Measurements from ENCODE around the gene LSM3. TPM values are rescaled to one million over a fixed set of nuclear protein-coding genes. Genes with fewer than 3 reads are reported as not detected.

LSM3 gene
- total RNA-seq, 2 experiments from 2014 or later = 26.3 to 27.2 TPM

GRCh38 chr3:14148041-14148985, 30.3 kb upstream of the LSM3 start:
- Mint-ChIP-seq H3K27ac (no peak overlapping the region), H3K9me3 (no peaks in the 10 kb centered on the region), H3K36me3 (peaks cover 8% of the 10 kb centered on the region), H3K4me3 (no peak overlapping the region), H3K27me3 (no peaks in the 10 kb centered on the region), H3K4me1 (peaks cover 17% of the 10 kb centered on the region)
- DNase-seq = no peak

- H3K27me3 Mint-ChIP-seq = no peaks in the 10 kb centered on the region
- no peak overlapping the region for H3K4me3 Mint-ChIP-seq
- DNase-seq = no peak
- no peaks in the 10 kb centered on the region for H3K9me3 Mint-ChIP-seq
- H3K4me1 Mint-ChIP-seq = peaks cover 8% of the 10 kb centered on the region
- H3K27ac Mint-ChIP-seq = no peak overlapping the region
- H3K36me3 Mint-ChIP-seq = peaks cover 14% of the 10 kb centered on the region
Measured at GRCh38 chr3:14150078-14150477, 28.5 kb upstream of the LSM3 start.

- DNase-seq = no peak
Measured at GRCh38 chr3:14150491-14151230, 28.0 kb upstream of the LSM3 start.

GRCh38 chr3:14151471-14152083, 27.0 kb upstream of the LSM3 start:
- H3K4me1 Mint-ChIP-seq = peaks cover 4% of the 10 kb centered on the region
- no peaks in the 10 kb centered on the region for H3K27me3 Mint-ChIP-seq
- no peak overlapping the region for H3K4me3 Mint-ChIP-seq
- no peak for DNase-seq
- H3K36me3 Mint-ChIP-seq = peaks cover 16% of the 10 kb centered on the region
- no peak overlapping the region for H3K27ac Mint-ChIP-seq
- H3K9me3 Mint-ChIP-seq = no peaks in the 10 kb centered on the region

More at GRCh38 chr3:14150491-14151230, 28.0 kb upstream of the LSM3 start:
- H3K27me3 Mint-ChIP-seq = no peaks in the 10 kb centered on the region
- H3K9me3 Mint-ChIP-seq = no peaks in the 10 kb centered on the region
- H3K27ac Mint-ChIP-seq = no peak overlapping the region
- H3K36me3 Mint-ChIP-seq = peaks cover 11% of the 10 kb centered on the region
- H3K4me1 Mint-ChIP-seq = peaks cover 6% of the 10 kb centered on the region
- no peak overlapping the region for H3K4me3 Mint-ChIP-seq

GRCh38 chr3:14152233-14152962, 26.2 kb upstream of the LSM3 start:
- no peak for DNase-seq
- no peaks in the 10 kb centered on the region for H3K9me3 Mint-ChIP-seq
- H3K27me3 Mint-ChIP-seq = no peaks in the 10 kb centered on the region
- H3K36me3 Mint-ChIP-seq = peaks cover 22% of the 10 kb centered on the region
- H3K4me3 Mint-ChIP-seq = no peak overlapping the region
- peaks cover 6% of the 10 kb centered on the region for H3K4me1 Mint-ChIP-seq
- H3K27ac Mint-ChIP-seq = peak overlapping the region; percentile 11

GRCh38 chr3:14152963-14153355, 25.7 kb upstream of the LSM3 start:
- H3K9me3 Mint-ChIP-seq = no peaks in the 10 kb centered on the region
- H3K27me3 Mint-ChIP-seq = no peaks in the 10 kb centered on the region
- H3K4me3 Mint-ChIP-seq = no peak overlapping the region
- peaks cover 6% of the 10 kb centered on the region for H3K4me1 Mint-ChIP-seq
- H3K27ac Mint-ChIP-seq = peak overlapping the region; percentile 11
- no peak for DNase-seq
- H3K36me3 Mint-ChIP-seq = peaks cover 23% of the 10 kb centered on the region

GRCh38 chr3:14153663-14154062, 25.0 kb upstream of the LSM3 start:
- no peak overlapping the region for H3K4me3 Mint-ChIP-seq

GRCh38 chr3:14154276-14154675, 24.3 kb upstream of the LSM3 start:
- H3K4me1 Mint-ChIP-seq = peaks cover 6% of the 10 kb centered on the region
- H3K4me3 Mint-ChIP-seq = no peak overlapping the region
- no peak for DNase-seq
- peaks cover 34% of the 10 kb centered on the region for H3K36me3 Mint-ChIP-seq
- H3K27me3 Mint-ChIP-seq = no peaks in the 10 kb centered on the region
- no peaks in the 10 kb centered on the region for H3K9me3 Mint-ChIP-seq
- no peak overlapping the region for H3K27ac Mint-ChIP-seq

More at GRCh38 chr3:14153663-14154062, 25.0 kb upstream of the LSM3 start:
- Mint-ChIP-seq H3K27me3 (no peaks in the 10 kb centered on the region), H3K9me3 (no peaks in the 10 kb centered on the region), H3K36me3 (peaks cover 28% of the 10 kb centered on the region), H3K4me1 (peaks cover 6% of the 10 kb centered on the region), H3K27ac (no peak overlapping the region)
- DNase-seq = no peak

- Mint-ChIP-seq H3K27ac (no peak overlapping the region), H3K36me3 (peaks cover 36% of the 10 kb centered on the region), H3K9me3 (no peaks in the 10 kb centered on the region), H3K4me3 (no peak overlapping the region), H3K4me1 (peaks cover 6% of the 10 kb centered on the region), H3K27me3 (no peaks in the 10 kb centered on the region)
- DNase-seq = no peak
Measured at GRCh38 chr3:14154895-14155440, 23.6 kb upstream of the LSM3 start.

GRCh38 chr3:14156201-14156600, 22.4 kb upstream of the LSM3 start:
- H3K36me3 Mint-ChIP-seq = peaks cover 49% of the 10 kb centered on the region
- H3K4me1 Mint-ChIP-seq = peaks cover 9% of the 10 kb centered on the region
- H3K27ac Mint-ChIP-seq = no peak overlapping the region
- peaks cover 4% of the 10 kb centered on the region for H3K9me3 Mint-ChIP-seq
- H3K4me3 Mint-ChIP-seq = no peak overlapping the region
- no peak for DNase-seq
- H3K27me3 Mint-ChIP-seq = no peaks in the 10 kb centered on the region

GRCh38 chr3:14156843-14157561, 21.6 kb upstream of the LSM3 start:
- peaks cover 10% of the 10 kb centered on the region for H3K4me1 Mint-ChIP-seq
- H3K27me3 Mint-ChIP-seq = no peaks in the 10 kb centered on the region
- no peak overlapping the region for H3K27ac Mint-ChIP-seq
- H3K36me3 Mint-ChIP-seq = peaks cover 57% of the 10 kb centered on the region
- peaks cover 10% of the 10 kb centered on the region for H3K9me3 Mint-ChIP-seq
- no peak for DNase-seq
- H3K4me3 Mint-ChIP-seq = no peak overlapping the region

GRCh38 chr3:14157951-14158350, 20.7 kb upstream of the LSM3 start:
- Mint-ChIP-seq H3K27ac (no peak overlapping the region), H3K4me3 (no peak overlapping the region), H3K27me3 (no peaks in the 10 kb centered on the region), H3K9me3 (peaks cover 15% of the 10 kb centered on the region), H3K36me3 (peaks cover 66% of the 10 kb centered on the region), H3K4me1 (peaks cover 10% of the 10 kb centered on the region)
- no peak for DNase-seq

- Mint-ChIP-seq H3K36me3 (peaks cover 68% of the 10 kb centered on the region), H3K9me3 (peaks cover 15% of the 10 kb centered on the region), H3K27me3 (no peaks in the 10 kb centered on the region), H3K4me3 (no peak overlapping the region), H3K4me1 (peaks cover 10% of the 10 kb centered on the region), H3K27ac (no peak overlapping the region)
- no peak for DNase-seq
Measured at GRCh38 chr3:14158370-14158769, 20.2 kb upstream of the LSM3 start.

GRCh38 chr3:14159426-14159825, 19.2 kb upstream of the LSM3 start:
- Mint-ChIP-seq H3K9me3 (peaks cover 15% of the 10 kb centered on the region), H3K4me3 (no peak overlapping the region), H3K36me3 (peaks cover 70% of the 10 kb centered on the region), H3K4me1 (peaks cover 10% of the 10 kb centered on the region), H3K27me3 (no peaks in the 10 kb centered on the region), H3K27ac (no peak overlapping the region)
- DNase-seq = no peak

Measured in activated naive CD8-positive, alpha-beta T cell treated with anti-CD3 and anti-CD28 coated beads for 36 hours (primary cell).